Lung (tissue), 12 donors: ENCODE data around the gene ATP8B4. TPM values are rescaled to one million over a fixed set of nuclear protein-coding genes. Genes with fewer than 3 reads are reported as not detected.

Experiments
- ATAC-seq: fragments of 200-7000 bp; cut with Tn5 transposase; one replicate; pipeline ENCODE4 v1.9.1; 2020; ENCODE audit warnings: moderate number of reproducible peaks; ENCODE audit not compliant: insufficient read depth, low FRiP score
- DNase-seq, 3 donors: peaks; one replicate each; pipeline ENCODE4 v3.0.0-alpha.2; 2013 to 2017
- H3K27ac ChIP-seq, 2 donors: one replicate each; pipeline ENCODE4 v1.5.1; 2013; ENCODE audit warnings: mild to moderate bottlenecking in 2 of 2, moderate library complexity in 2 of 2, control low read depth in 1 of 2, inconsistent platforms in 1 of 2, low read depth in 1 of 2, low read length in 1 of 2
- H3K27me3 ChIP-seq, 3 donors: one replicate each; pipeline ENCODE4 v1.5.1; 2013; ENCODE audit warnings: low read length in 2 of 3; ENCODE audit not compliant: control insufficient read depth in 3 of 3, insufficient read depth in 3 of 3
- H3K36me3 ChIP-seq, 4 donors: one replicate each; pipeline ENCODE4 v1.5.1; 2013; ENCODE audit warnings: low read length in 4 of 4, mild to moderate bottlenecking in 1 of 4, moderate library complexity in 1 of 4; ENCODE audit not compliant: control insufficient read depth in 4 of 4, insufficient read depth in 4 of 4
- H3K4me1 ChIP-seq, 5 donors: one replicate each; pipeline ENCODE4 v1.5.1; 2013; ENCODE audit warnings: low read length in 5 of 5, mild to moderate bottlenecking in 2 of 5, moderate library complexity in 1 of 5; ENCODE audit not compliant: control insufficient read depth in 5 of 5, insufficient read depth in 5 of 5
- H3K4me3 ChIP-seq: one replicate; pipeline ENCODE4 v1.5.1; 2013; ENCODE audit warnings: mild to moderate bottlenecking, control low read depth, moderate library complexity
- H3K9ac ChIP-seq, 2 donors: one replicate each; pipeline ENCODE4 v1.5.1; 2013; ENCODE audit warnings: low read length in 2 of 2, control low read depth in 1 of 2; ENCODE audit not compliant: insufficient read depth in 1 of 2
- H3K9me3 ChIP-seq, 4 donors: one replicate each; pipeline ENCODE4 v1.5.1; 2013; ENCODE audit warnings: low read length in 3 of 4, mild to moderate bottlenecking in 1 of 4, moderate library complexity in 1 of 4; ENCODE audit not compliant: control insufficient read depth in 4 of 4, insufficient read depth in 3 of 4
- WGBS, 2 donors: extraction: QIAGEN DNeasy Blood & Tissue Kit; methylation state at CpG; one replicate each; pipeline ENCODE4 v1.1.7; 2013; 5-methylcytosine and 5-hydroxymethylcytosine counted together
- polyA plus RNA-seq, 2 donors: library from polyadenylated mRNA; stranded (reverse); fragments of 200-250 nt; gene quantifications; one replicate each; pipeline ENCODE4 v1.2.1, GENCODE V29; 2013
- total RNA-seq, 2 donors: library from RNA; depleted of rRNA in 1 of 2; stranded (reverse); fragments of >200 nt in 1 of 2; gene quantifications; one replicate each; pipeline ENCODE4 v1.2.1, GENCODE V29; 2014 to 2021
- TF ChIP-seq, protein P1 (sequence below): IDR thresholded peaks from 2 replicates; pipeline ENCODE4 v1.5.1; 2012; ENCODE audit warnings: mild to moderate bottlenecking; ENCODE audit errors: control extremely low read depth, extremely low read depth
- donor health status: control.
- donor health status: control.
- donor health status: Bipolar disorder and iron deficiency.
- donor health status: healthy.
- donor health status: DM: yes; HTN: yes; CAD: no.

Gene ATP8B4
- total and polyA plus RNA-seq, 4 donors: 1.6 to 23.1 (median 3.3) TPM

DNA sequence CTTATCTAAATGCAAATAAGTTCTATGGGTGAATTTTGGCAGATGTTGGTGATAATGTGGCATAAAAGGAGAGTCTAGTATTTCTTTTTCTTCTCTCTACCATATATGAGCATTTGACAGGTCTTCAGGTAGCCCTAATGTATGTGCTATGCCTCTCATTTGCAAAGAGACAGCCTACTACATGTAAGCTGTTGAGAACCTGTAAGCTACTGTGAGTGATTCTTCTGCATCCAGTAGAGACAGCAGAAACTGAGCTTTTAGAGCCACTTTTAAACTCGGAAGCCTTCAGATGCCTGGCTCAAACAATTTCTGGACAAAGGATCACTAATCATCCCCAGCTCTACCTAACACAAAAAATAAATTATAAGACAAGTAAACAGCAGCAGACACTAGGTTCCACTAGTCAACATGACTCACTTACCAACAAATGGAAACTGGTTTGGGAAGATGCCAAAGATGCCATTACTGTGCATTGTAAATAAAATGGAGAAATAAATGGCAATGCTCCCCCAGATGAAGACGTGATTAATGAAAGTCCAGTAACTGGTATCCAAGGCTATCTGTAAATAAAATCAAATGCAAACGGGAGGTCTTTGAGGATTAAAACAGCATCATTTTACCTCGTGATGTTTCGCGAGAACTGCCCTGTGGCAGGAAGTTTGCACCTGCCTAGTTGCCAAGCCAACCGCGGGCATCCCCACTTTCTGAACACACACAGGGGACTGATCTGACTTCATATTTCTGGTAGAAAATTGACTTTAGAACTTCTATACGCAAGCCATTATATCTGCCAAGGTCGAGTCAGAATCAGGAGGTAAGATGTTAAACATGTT, 252.9 kb downstream of the ATP8B4 start:
- WGBS, 2 donors: 91 to 92% methylated on average over 10 of the region's 10 CpGs
- no peak overlapping the region for H3K9ac ChIP-seq
- no peaks in the 10 kb centered on the region for H3K9me3 ChIP-seq
- H3K4me3 ChIP-seq: no peak overlapping the region
- no peak for ATAC-seq
- H3K36me3 ChIP-seq: no peaks in the 10 kb centered on the region
- no peak for DNase-seq
- TF ChIP-seq, protein P1, sequence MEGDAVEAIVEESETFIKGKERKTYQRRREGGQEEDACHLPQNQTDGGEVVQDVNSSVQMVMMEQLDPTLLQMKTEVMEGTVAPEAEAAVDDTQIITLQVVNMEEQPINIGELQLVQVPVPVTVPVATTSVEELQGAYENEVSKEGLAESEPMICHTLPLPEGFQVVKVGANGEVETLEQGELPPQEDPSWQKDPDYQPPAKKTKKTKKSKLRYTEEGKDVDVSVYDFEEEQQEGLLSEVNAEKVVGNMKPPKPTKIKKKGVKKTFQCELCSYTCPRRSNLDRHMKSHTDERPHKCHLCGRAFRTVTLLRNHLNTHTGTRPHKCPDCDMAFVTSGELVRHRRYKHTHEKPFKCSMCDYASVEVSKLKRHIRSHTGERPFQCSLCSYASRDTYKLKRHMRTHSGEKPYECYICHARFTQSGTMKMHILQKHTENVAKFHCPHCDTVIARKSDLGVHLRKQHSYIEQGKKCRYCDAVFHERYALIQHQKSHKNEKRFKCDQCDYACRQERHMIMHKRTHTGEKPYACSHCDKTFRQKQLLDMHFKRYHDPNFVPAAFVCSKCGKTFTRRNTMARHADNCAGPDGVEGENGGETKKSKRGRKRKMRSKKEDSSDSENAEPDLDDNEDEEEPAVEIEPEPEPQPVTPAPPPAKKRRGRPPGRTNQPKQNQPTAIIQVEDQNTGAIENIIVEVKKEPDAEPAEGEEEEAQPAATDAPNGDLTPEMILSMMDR: no peak
- no peak overlapping the region for H3K27ac ChIP-seq
- no peaks in the 10 kb centered on the region for H3K27me3 ChIP-seq
- peaks cover 0 to 2% (median 0%) of the 10 kb centered on the region in 5 donors for H3K4me1 ChIP-seq

DNA sequence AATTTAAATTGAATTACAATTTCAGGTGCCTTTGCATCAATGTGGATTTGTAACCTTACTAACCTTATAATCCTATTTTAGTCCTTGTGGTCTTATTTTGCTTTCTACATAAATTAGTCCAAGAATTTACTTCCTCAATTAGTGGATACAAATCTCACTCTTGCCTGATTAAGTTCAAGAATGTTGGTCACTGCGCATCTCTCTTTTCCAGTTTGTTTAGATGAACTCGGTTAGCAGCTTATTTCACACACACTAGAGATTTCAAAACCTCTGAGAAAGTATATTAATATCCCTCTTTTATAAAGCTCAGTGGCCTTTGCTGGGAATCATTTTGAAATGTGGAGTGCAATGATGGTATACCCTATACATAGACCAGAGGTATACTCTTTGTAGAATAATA, 254.8 kb downstream of the ATP8B4 start:
- Histone ChIP-seq H3K4me3 (no peak overlapping the region), H3K9me3 (no peaks in the 10 kb centered on the region), H3K27ac (no peak overlapping the region), H3K27me3 (no peaks in the 10 kb centered on the region), H3K36me3 (no peaks in the 10 kb centered on the region), H3K4me1 (peaks cover 0 to 2% (median 0%) of the 10 kb centered on the region in 5 donors), H3K9ac (no peak overlapping the region)
- 73 to 91% methylated on average over 2 of the region's 2 CpGs for WGBS, 2 donors
- TF ChIP-seq, protein P1: no peak
- DNase-seq (no peak), ATAC-seq (no peak)

DNA sequence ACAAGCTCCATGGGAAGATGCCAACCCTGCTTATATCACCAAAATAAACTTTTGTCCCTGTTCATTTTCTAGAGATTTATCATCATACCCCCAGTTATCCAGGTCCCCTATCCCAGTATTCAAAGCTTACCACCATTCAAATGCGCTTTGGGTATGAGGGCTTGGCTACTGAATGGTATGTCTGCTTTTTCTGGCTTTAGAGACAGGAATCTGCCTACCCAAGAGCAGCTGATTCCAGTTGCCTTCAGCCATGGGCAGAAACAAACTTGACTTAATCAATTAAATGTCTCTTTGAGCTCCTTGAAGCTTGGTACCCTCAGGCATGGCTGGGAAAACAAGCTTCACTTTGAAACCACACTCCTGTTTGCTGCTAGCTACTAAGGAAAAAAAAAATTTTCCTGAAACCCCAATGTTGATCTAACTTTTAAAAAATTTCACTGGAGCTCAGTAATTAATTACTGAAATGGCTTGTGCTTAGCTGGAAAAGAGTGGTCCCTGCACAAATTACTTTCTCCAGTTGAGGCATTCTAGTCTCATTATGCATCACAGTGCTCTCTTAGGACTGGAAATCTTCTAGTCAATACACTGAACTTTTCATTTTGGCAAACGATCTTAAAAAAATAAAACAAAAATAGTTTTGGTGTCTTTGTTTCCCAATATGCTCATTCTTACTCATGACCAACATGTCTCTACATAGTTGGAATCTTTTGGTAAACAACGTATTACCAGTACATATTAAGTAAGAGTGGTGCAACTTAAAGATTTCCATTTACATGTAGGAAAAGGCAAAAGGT, 255.4 kb downstream of the ATP8B4 start:
- Histone ChIP-seq H3K36me3 (no peaks in the 10 kb centered on the region), H3K4me1 (peaks cover 0 to 2% (median 0%) of the 10 kb centered on the region in 5 donors), H3K27me3 (no peaks in the 10 kb centered on the region), H3K9me3 (no peaks in the 10 kb centered on the region), H3K9ac (no peak overlapping the region), H3K27ac (peak overlapping the region in 1 of 2 donors; percentile 15), H3K4me3 (no peak overlapping the region)
- WGBS, 2 donors: 82 to 84% methylated on average over 3 of the region's 3 CpGs
- TF ChIP-seq, protein P1: no peak
- ATAC-seq (no peak), DNase-seq (no peak)
